Esophagus mucosa (tissue), 1 donor: Measurements from ENCODE around the gene TRPM1. TPM values are rescaled to one million over a fixed set of nuclear protein-coding genes. Genes with fewer than 3 reads are reported as not detected.

Source experiments
- ATAC-seq: fragments of 200-7000 bp; cut with Tn5 transposase; one replicate; pipeline ENCODE4 v1.9.1; 2020
- total RNA-seq: library from RNA; stranded (reverse); gene quantifications from one replicate; pipeline ENCODE4 v1.2.4, GENCODE V29; 2023
- donor health status: DM: yes; HTN: yes; CAD: no.

Gene TRPM1
- total RNA-seq, 1 donor from 2014 or later: not detected

- peak; percentile 88 for ATAC-seq
Measured at GRCh38 chr15:31081588-31082250, 19.8 kb downstream of the TRPM1 start.

GRCh38 chr15:31081056-31081455 lies 20.5 kb downstream of the TRPM1 start:
- ATAC-seq: no peak

GRCh38 chr15:31080591-31081014 lies 20.9 kb downstream of the TRPM1 start:
- peak; percentile 27 for ATAC-seq

GRCh38 chr15:31079519-31079918 lies 22.0 kb downstream of the TRPM1 start:
- ATAC-seq: no peak

GRCh38 chr15:31078471-31078870 lies 23.1 kb downstream of the TRPM1 start:
- ATAC-seq: no peak

- ATAC-seq: no peak
Measured at GRCh38 chr15:31077941-31078340, 23.6 kb downstream of the TRPM1 start.

- ATAC-seq: no peak
Measured at GRCh38 chr15:31077181-31077580, 24.3 kb downstream of the TRPM1 start.

- ATAC-seq: no peak
Measured at GRCh38 chr15:31074321-31074720, 27.2 kb downstream of the TRPM1 start.

GRCh38 chr15:31070867-31071266 lies 30.7 kb downstream of the TRPM1 start:
- ATAC-seq: no peak

- no peak for ATAC-seq
Measured at GRCh38 chr15:31069360-31070000, 32.0 kb downstream of the TRPM1 start.

GRCh38 chr15:31067890-31068603 lies 33.5 kb downstream of the TRPM1 start:
- ATAC-seq: no peak

GRCh38 chr15:31065824-31066223 lies 35.7 kb downstream of the TRPM1 start:
- ATAC-seq: peak; percentile 93

GRCh38 chr15:31062911-31063310 lies 38.6 kb downstream of the TRPM1 start:
- no peak for ATAC-seq

- no peak for ATAC-seq
Measured at GRCh38 chr15:31062310-31062847, 39.1 kb downstream of the TRPM1 start.

GRCh38 chr15:31060429-31061140 lies 40.9 kb downstream of the TRPM1 start:
- ATAC-seq: no peak

- peak; percentile 74 for ATAC-seq
Measured at GRCh38 chr15:31058236-31058962, 43.1 kb downstream of the TRPM1 start.

GRCh38 chr15:31051496-31052080 lies 49.9 kb downstream of the TRPM1 start:
- ATAC-seq: no peak

GRCh38 chr15:31050953-31051352 lies 50.6 kb downstream of the TRPM1 start:
- ATAC-seq: no peak

GRCh38 chr15:31049682-31050615 lies 51.6 kb downstream of the TRPM1 start:
- peak; percentile 35 for ATAC-seq

GRCh38 chr15:31049111-31049510 lies 52.4 kb downstream of the TRPM1 start:
- ATAC-seq: no peak

GRCh38 chr15:31047437-31047836 lies 54.1 kb downstream of the TRPM1 start:
- ATAC-seq: no peak
